ENCODE measurements around the gene PHRF1. TPM values are rescaled to one million over a fixed set of nuclear protein-coding genes. Genes with fewer than 3 reads are reported as not detected.

The PHRF1 gene
- polyA plus RNA-seq, 1 of the 3 experiments (the other 2 are of a cell fraction): 22.7 TPM

GRCh38 chr11:624705-625635 lies 48.7 kb downstream of the PHRF1 start, which contains the start of gene CDHR5:
Gene CDHR5, minus strand, starts transcription at chr11:624955. Its CDS starts 53 bp downstream, at chr11:624902.
- Histone ChIP-seq H3K27ac (ENCODE audit: low read depth in 2 of 2, low read length in 1 of 2) (no peak within 1 kb of the TSS), H2AFZ (ENCODE audit: low read depth) (no peak within 1 kb of the TSS), H3K9me3 (no peaks in the 10 kb centered on the region), H4K20me1 (ENCODE audit: insufficient read depth) (no peaks in the 10 kb centered on the region), H3K9ac (no peak within 1 kb of the TSS), H3K9me2 (no peaks in the 10 kb centered on the region), H3K79me2 (ENCODE audit: insufficient read depth) (no peaks in the 10 kb centered on the region), H3F3A (replicated peaks; ENCODE audit: insufficient read depth) (peaks cover 15% of the 10 kb centered on the region), H3K4me1 (ENCODE audit: control insufficient read depth in 1 of 2, insufficient read depth in 2 of 2, low read depth in 1 of 2, low read length in 1 of 2) (no peaks in the 10 kb centered on the region), H3K4me2 (no peak within 1 kb of the TSS), H3K27me3 (ENCODE audit: insufficient read depth) (no peaks in the 10 kb centered on the region), H3K36me3 (replicated peaks in 1 of 2; ENCODE audit: control insufficient read depth in 1 of 2, insufficient read depth in 2 of 2, low read length in 1 of 2) (peaks cover 0 to 4% of the 10 kb centered on the region in 2 experiments), H3K4me3 (ENCODE audit: low read depth in 2 of 2, low read length in 1 of 2) (no peak within 1 kb of the TSS)
- ChIA-PET CTCF (interaction anchor here (1.0 kb wide), 1 partner anchor 37 kb away, joined by 3 read pairs; no protein-coding TSS in a partner anchor), POLR2A (no interaction called here)
- DNase-seq: no peak
- WGBS (ENCODE audit: low lambda C conversion rate): 90% methylated on average over 23 of the region's 33 CpGs
- TF ChIP-seq CTCF (IDR thresholded peaks at IDR 0.05) (no peak), SIN3A (IDR thresholded peaks at IDR 0.05; ENCODE audit: borderline replicate concordance, low read depth, low read length) (no peak), GATA2 (CRISPR knock-in tag; IDR thresholded peaks at IDR 0.05) (no peak), RAD21 (IDR thresholded peaks at IDR 0.05; ENCODE audit: low read length) (no peak), RCOR1 (IDR thresholded peaks at IDR 0.05; ENCODE audit: low read length) (no peak), MXI1 (IDR thresholded peaks at IDR 0.05; ENCODE audit: low read depth, low read length) (no peak), PBX3 (IDR thresholded peaks at IDR 0.05) (no peak), POLR2AphosphoS5 (IDR thresholded peaks at IDR 0.05; ENCODE audit: low read depth, low read length) (no peak), MAX (IDR thresholded peaks at IDR 0.05; ENCODE audit: low read depth) (no peak), JUND (IDR thresholded peaks at IDR 0.05) (no peak), TCF12 (IDR thresholded peaks at IDR 0.05) (no peak), ELF1 (IDR thresholded peaks at IDR 0.05) (no peak), TAF1 (IDR thresholded peaks at IDR 0.05; ENCODE audit: borderline replicate concordance, low read depth, low read length) (no peak), FOXJ3 (CRISPR knock-in tag; IDR thresholded peaks at IDR 0.05) (no peak), EP300 (IDR thresholded peaks at IDR 0.05; ENCODE audit: borderline replicate concordance in 1 of 2, low read depth in 1 of 2, low read length in 1 of 2) (no peak), MEF2A (IDR thresholded peaks at IDR 0.05; ENCODE audit: borderline replicate concordance, low read depth) (no peak), CHD2 (IDR thresholded peaks at IDR 0.05; ENCODE audit: low read length, partially characterized antibody) (no peak), FOXM1 (IDR thresholded peaks at IDR 0.05; ENCODE audit: low read depth) (no peak), TEAD4 (IDR thresholded peaks at IDR 0.05; ENCODE audit: borderline replicate concordance, insufficient read depth) (no peak)
